HepG2 (cell line): ENCODE data around the gene PPM1H. TPM values are rescaled to one million over a fixed set of nuclear protein-coding genes. Genes with fewer than 3 reads are reported as not detected.

Experiments used
- ATAC-seq: fragments of 200-7000 bp; cut with Tn5 transposase; 3 replicates; pipeline ENCODE4 v1.9.1; 2020; ENCODE audit warnings: mild to moderate bottlenecking, moderate library complexity
- BruUV-seq: library from RNA; stranded (reverse); fragments of 400-500 nt; replicated peaks from 2 replicates; lab custom pipeline; 2021; lab: Mats Ljungman, UMichigan
- CTCF ChIA-PET: fragments of 300-600 bp; formaldehyde crosslinking; extraction: SDS; loops from one replicate; lab custom pipeline; 2021; ENCODE audit warnings: low total read pairs, inconsistent platforms, low intra/inter-chr PET ratio; lab: Yijun Ruan, JAX
- POLR2A ChIA-PET: fragments of 350-600 bp; sonication (Branson Sonifier 250); formaldehyde crosslinking; loops from one replicate; lab custom pipeline; 2020; ENCODE audit warnings: antibody characterized with exemption, inconsistent platforms; lab: Yijun Ruan, JAX
- DNase-seq: peaks from one replicate; pipeline ENCODE4 v3.0.0-alpha.2; 2015; ENCODE audit warnings: low spot score
- FAIRE-seq: peaks from 3 replicates; lab custom pipeline; 2011; peaks lifted over from hg19 to GRCh38; lab: Jason Lieb, UNC
- H2AFZ ChIP-seq: one replicate; pipeline ENCODE4 v1.6.1; 2011; ENCODE audit warnings: low read length, inconsistent platforms
- H3K27ac ChIP-seq: fragments of 300-600 bp; 3 replicates; pipeline ENCODE4 v1.8.0; 2011; ENCODE audit warnings: mixed run types, mild to moderate bottlenecking, mixed read lengths, low read length, inconsistent platforms; ENCODE audit not compliant: insufficient read depth; ENCODE audit errors: extremely low read length
- H3K27me3 ChIP-seq, 2 experiments: fragments of 200-600 bp in 1 of 2; 2 replicates in 1 of 2; 3 replicates in 1 of 2; pipeline versions ENCODE4 v1.6.0 to v1.8.0; 2011; ENCODE audit warnings: low read length in 2 of 2, mild to moderate bottlenecking in 2 of 2, moderate library complexity in 2 of 2, inconsistent platforms in 1 of 2; ENCODE audit not compliant: insufficient read depth in 2 of 2, control insufficient read depth in 1 of 2
- H3K36me3 ChIP-seq, 2 experiments: fragments of 200-600 bp in 1 of 2; replicated peaks in 1 of 2; 2 replicates in 1 of 2; 3 replicates in 1 of 2; pipeline versions ENCODE4 v1.5.1 to v1.8.0; 2011; ENCODE audit warnings: low read length in 2 of 2, inconsistent platforms in 1 of 2; ENCODE audit not compliant: insufficient read depth in 2 of 2, control insufficient read depth in 1 of 2
- H3K4me1 ChIP-seq: 2 replicates; pipeline ENCODE4 v1.5.1; 2012; ENCODE audit warnings: low read length, inconsistent platforms; ENCODE audit not compliant: insufficient read depth
- H3K4me2 ChIP-seq: 2 replicates; pipeline ENCODE4 v1.6.0; 2011; ENCODE audit warnings: low read depth, low read length, inconsistent platforms
- H3K4me3 ChIP-seq, 3 experiments: fragments of 200-600 bp in 1 of 3; sonication (generic), shearing (Covaris generic) in 1 of 3; replicated peaks in 1 of 3; 2 replicates each; pipeline ENCODE4 v1.5.1; 2011 to 2016; ENCODE audit warnings: low read length in 3 of 3, inconsistent platforms in 2 of 3, low read depth in 2 of 3, mild to moderate bottlenecking in 2 of 3, control low read depth in 1 of 3, mixed read lengths in 1 of 3; ENCODE audit not compliant: insufficient read depth in 1 of 3
- H3K79me2 ChIP-seq: one replicate; pipeline ENCODE4 v1.6.1; 2011; ENCODE audit warnings: low read length, inconsistent platforms; ENCODE audit not compliant: insufficient read depth
- H3K9ac ChIP-seq: 2 replicates; pipeline ENCODE4 v1.6.0; 2011; ENCODE audit warnings: mild to moderate bottlenecking, low read depth, low read length, inconsistent platforms; ENCODE audit not compliant: insufficient read depth
- H3K9me3 ChIP-seq: 2 replicates; pipeline ENCODE4 v1.5.1; 2012; ENCODE audit warnings: mild to moderate bottlenecking, low read length
- H4K20me1 ChIP-seq: 2 replicates; pipeline ENCODE4 v1.6.0; 2011; ENCODE audit warnings: inconsistent platforms, mild to moderate bottlenecking, low read length, moderate library complexity; ENCODE audit not compliant: insufficient read depth
- KDM1A ChIP-seq: IDR thresholded peaks from 2 replicates; pipeline ENCODE4 v1.6.1; 2016; ENCODE audit warnings: missing compliant biosample characterization
- ZNF282 ChIP-seq: fragments of 450-650 bp; IDR thresholded peaks from 2 replicates; pipeline ENCODE4 v1.6.1; 2018; ENCODE audit not compliant: partially characterized antibody
- ZNF484 ChIP-seq: sonication (generic); formaldehyde crosslinking; IDR thresholded peaks from 2 replicates; pipeline ENCODE4 v1.5.1; 2020; ENCODE audit warnings: mild to moderate bottlenecking, low read depth, missing genetic modification reagents, borderline replicate concordance
- ZSCAN29 ChIP-seq: sonication (generic); formaldehyde crosslinking; conservative IDR thresholded peaks from 2 replicates; pipeline ENCODE4 v1.4.0; 2020; ENCODE audit warnings: mild to moderate bottlenecking, missing genetic modification reagents
- WGBS: methylation state at CpG from one replicate; pipeline ENCODE4 v1.1.6; 2017; ENCODE audit warnings: low lambda C conversion rate; 5-methylcytosine and 5-hydroxymethylcytosine counted together
- in situ Hi-C: cut with HindIII; loops from 2 replicates; pipeline ENCODE4 v1.10.0; 2017; ENCODE audit warnings: low pct_unique_long_range_greater_than_20kb; ENCODE audit not compliant: extremely low pct_ligation_motif_present
- intact Hi-C: fragments of 100-400 bp; cut with micrococcal nuclease; formaldehyde crosslinking; loops from one replicate; pipeline ENCODE4 v1.10.0; 2022; ENCODE audit not compliant: unreplicated experiment
- polyA plus RNA-seq, 8 experiments: library from polyadenylated mRNA; depleted of rRNA in 3 of 8; stranded (reverse) in 7 of 8; unstranded in 1 of 8; fragments of >200 nt; fragmentation: Illumina TruSeq in 4 of 8; extraction: Trizol in 4 of 8; gene quantifications; 2 replicates each; pipeline versions ENCODE4 v1.2.1 to v1.2.3, GENCODE V29; 2011 to 2016; ENCODE audit warnings: low read depth in 4 of 8, missing spikeins in 1 of 8, mixed read lengths in 1 of 8; ENCODE audit not compliant: insufficient read depth in 1 of 8
- total RNA-seq, 5 experiments: library from RNA; depleted of rRNA; stranded (reverse); fragments of >200 nt; fragmentation: Illumina TruSeq; extraction: Trizol; gene quantifications; 2 replicates each; pipeline ENCODE4 v1.2.3, GENCODE V29; 2016; ENCODE audit warnings: low read depth in 1 of 5
- TF ChIP-seq, protein P1 (sequence below): sonication (generic); formaldehyde crosslinking; IDR thresholded peaks from 2 replicates; pipeline ENCODE4 v1.5.1; 2020; ENCODE audit warnings: missing genetic modification reagents, mild to moderate bottlenecking, borderline replicate concordance
- TF ChIP-seq, protein P2 (sequence below): IDR thresholded peaks from 2 replicates; pipeline ENCODE4 v1.6.1; 2016
- TF ChIP-seq, protein P3 (sequence below): sonication (generic); formaldehyde crosslinking; IDR thresholded peaks from 2 replicates; pipeline ENCODE4 v1.4.0; 2020; ENCODE audit warnings: mild to moderate bottlenecking, missing genetic modification reagents
- TF ChIP-seq, protein P4 (sequence below): sonication (generic); formaldehyde crosslinking; IDR thresholded peaks from 2 replicates; pipeline ENCODE4 v1.4.0; 2020; ENCODE audit warnings: missing genetic modification reagents

PPM1H gene
- total and polyA plus RNA-seq, 2 of the 13 experiments (the other 11 are each of a cell fraction or from before 2014, with no cell fraction given) = 29.1 to 38.1 TPM

DNA sequence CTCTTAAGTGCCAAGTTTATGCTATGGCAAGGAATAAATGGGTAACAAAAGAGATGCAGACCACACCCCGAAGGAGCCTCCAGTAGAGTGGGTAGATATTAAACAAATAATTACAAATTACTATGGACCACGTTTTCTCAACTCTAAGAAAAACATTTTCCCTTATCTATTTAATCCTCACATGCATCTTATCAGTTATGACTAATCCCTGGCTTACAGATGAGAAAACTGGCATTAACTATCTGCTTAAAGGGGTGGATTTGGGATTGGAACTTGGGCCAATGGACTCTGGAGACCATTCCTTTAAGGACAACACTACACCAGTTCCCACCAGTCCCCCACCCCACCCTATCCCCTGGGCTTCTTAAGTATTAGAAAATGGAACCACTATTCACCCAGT lies 26.3 kb downstream of the PPM1H start:
- no peak for TF ChIP-seq ZNF484 (CRISPR knock-in tag)
- TF ChIP-seq KDM1A (CRISPR knock-in tag) = no peak
- TF ChIP-seq, protein P1, sequence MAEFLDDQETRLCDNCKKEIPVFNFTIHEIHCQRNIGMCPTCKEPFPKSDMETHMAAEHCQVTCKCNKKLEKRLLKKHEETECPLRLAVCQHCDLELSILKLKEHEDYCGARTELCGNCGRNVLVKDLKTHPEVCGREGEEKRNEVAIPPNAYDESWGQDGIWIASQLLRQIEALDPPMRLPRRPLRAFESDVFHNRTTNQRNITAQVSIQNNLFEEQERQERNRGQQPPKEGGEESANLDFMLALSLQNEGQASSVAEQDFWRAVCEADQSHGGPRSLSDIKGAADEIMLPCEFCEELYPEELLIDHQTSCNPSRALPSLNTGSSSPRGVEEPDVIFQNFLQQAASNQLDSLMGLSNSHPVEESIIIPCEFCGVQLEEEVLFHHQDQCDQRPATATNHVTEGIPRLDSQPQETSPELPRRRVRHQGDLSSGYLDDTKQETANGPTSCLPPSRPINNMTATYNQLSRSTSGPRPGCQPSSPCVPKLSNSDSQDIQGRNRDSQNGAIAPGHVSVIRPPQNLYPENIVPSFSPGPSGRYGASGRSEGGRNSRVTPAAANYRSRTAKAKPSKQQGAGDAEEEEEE (CRISPR knock-in tag) = no peak
- TF ChIP-seq, protein P2, sequence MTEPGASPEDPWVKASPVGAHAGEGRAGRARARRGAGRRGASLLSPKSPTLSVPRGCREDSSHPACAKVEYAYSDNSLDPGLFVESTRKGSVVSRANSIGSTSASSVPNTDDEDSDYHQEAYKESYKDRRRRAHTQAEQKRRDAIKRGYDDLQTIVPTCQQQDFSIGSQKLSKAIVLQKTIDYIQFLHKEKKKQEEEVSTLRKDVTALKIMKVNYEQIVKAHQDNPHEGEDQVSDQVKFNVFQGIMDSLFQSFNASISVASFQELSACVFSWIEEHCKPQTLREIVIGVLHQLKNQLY (CRISPR knock-in tag) = no peak
- no peak for TF ChIP-seq ZNF282
- TF ChIP-seq ZSCAN29 (CRISPR knock-in tag) = no peak
- ATAC-seq (no peak), DNase-seq (no peak), FAIRE-seq (no peak)
- Histone ChIP-seq H4K20me1 (no peaks in the 10 kb centered on the region), H3K4me3 (no peak overlapping the region), H3K27ac (no peak overlapping the region), H3K9me3 (no peaks in the 10 kb centered on the region), H3K4me2 (no peak overlapping the region), H3K79me2 (peaks cover 82% of the 10 kb centered on the region), H2AFZ (no peak overlapping the region), H3K4me1 (peaks cover 27% of the 10 kb centered on the region), H3K27me3 (no peaks in the 10 kb centered on the region), H3K9ac (no peak overlapping the region), H3K36me3 (peaks cover 3 to 32% of the 10 kb centered on the region in 2 experiments)
- BruUV-seq = no TSS peak
- in situ Hi-C loops = no loop called here
- intact Hi-C loops = no loop called here
- CTCF ChIA-PET = no interaction called here
- POLR2A ChIA-PET = no interaction called here
- 93% methylated on average over 2 of the region's 2 CpGs for WGBS

DNA sequence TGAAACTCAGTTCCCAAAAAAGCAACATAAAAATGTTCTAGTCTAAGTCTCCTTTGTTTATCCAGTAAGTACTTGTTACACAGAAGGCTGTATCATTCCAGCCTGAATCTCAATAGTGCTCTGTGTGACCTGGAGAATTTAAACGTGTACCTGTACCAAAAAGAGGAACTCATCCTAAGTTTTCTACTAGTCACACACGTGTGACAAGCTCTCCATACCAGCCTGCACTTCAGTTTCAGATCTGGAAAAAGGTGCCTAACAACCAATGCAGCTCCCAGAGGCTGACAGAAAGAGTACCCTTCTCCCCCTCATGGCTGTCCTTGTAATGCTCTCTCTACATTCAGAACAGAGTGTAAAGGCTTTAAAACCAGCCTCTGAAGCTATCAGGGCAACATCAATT lies 27.4 kb downstream of the PPM1H start:
- intact Hi-C loops (no loop called here), in situ Hi-C loops (no loop called here)
- FAIRE-seq = no peak
- Histone ChIP-seq H2AFZ (no peak overlapping the region), H4K20me1 (no peaks in the 10 kb centered on the region), H3K4me2 (no peak overlapping the region), H3K4me1 (peaks cover 34% of the 10 kb centered on the region), H3K27me3 (no peaks in the 10 kb centered on the region), H3K9me3 (no peaks in the 10 kb centered on the region), H3K36me3 (peaks cover 3 to 32% of the 10 kb centered on the region in 2 experiments; a peak in 4 of 5 replicates), H3K4me3 (no peak overlapping the region), H3K27ac (no peak overlapping the region), H3K79me2 (peaks cover 86% of the 10 kb centered on the region), H3K9ac (no peak overlapping the region)
- ATAC-seq = no peak; the same call in 2 of the 3 replicates
- no peak for DNase-seq
- 75% methylated on average over 2 of the region's 2 CpGs for WGBS
- CTCF ChIA-PET = no interaction called here
- POLR2A ChIA-PET = interaction anchor here (1.6 kb wide), 1 partner anchor 27 kb away, joined by 4 read pairs; the partner anchor contains the start of gene PPM1H
- BruUV-seq = no TSS peak
- TF ChIP-seq, protein P3, sequence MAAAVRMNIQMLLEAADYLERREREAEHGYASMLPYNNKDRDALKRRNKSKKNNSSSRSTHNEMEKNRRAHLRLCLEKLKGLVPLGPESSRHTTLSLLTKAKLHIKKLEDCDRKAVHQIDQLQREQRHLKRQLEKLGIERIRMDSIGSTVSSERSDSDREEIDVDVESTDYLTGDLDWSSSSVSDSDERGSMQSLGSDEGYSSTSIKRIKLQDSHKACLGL (CRISPR knock-in tag) = no peak
- TF ChIP-seq, protein P4, sequence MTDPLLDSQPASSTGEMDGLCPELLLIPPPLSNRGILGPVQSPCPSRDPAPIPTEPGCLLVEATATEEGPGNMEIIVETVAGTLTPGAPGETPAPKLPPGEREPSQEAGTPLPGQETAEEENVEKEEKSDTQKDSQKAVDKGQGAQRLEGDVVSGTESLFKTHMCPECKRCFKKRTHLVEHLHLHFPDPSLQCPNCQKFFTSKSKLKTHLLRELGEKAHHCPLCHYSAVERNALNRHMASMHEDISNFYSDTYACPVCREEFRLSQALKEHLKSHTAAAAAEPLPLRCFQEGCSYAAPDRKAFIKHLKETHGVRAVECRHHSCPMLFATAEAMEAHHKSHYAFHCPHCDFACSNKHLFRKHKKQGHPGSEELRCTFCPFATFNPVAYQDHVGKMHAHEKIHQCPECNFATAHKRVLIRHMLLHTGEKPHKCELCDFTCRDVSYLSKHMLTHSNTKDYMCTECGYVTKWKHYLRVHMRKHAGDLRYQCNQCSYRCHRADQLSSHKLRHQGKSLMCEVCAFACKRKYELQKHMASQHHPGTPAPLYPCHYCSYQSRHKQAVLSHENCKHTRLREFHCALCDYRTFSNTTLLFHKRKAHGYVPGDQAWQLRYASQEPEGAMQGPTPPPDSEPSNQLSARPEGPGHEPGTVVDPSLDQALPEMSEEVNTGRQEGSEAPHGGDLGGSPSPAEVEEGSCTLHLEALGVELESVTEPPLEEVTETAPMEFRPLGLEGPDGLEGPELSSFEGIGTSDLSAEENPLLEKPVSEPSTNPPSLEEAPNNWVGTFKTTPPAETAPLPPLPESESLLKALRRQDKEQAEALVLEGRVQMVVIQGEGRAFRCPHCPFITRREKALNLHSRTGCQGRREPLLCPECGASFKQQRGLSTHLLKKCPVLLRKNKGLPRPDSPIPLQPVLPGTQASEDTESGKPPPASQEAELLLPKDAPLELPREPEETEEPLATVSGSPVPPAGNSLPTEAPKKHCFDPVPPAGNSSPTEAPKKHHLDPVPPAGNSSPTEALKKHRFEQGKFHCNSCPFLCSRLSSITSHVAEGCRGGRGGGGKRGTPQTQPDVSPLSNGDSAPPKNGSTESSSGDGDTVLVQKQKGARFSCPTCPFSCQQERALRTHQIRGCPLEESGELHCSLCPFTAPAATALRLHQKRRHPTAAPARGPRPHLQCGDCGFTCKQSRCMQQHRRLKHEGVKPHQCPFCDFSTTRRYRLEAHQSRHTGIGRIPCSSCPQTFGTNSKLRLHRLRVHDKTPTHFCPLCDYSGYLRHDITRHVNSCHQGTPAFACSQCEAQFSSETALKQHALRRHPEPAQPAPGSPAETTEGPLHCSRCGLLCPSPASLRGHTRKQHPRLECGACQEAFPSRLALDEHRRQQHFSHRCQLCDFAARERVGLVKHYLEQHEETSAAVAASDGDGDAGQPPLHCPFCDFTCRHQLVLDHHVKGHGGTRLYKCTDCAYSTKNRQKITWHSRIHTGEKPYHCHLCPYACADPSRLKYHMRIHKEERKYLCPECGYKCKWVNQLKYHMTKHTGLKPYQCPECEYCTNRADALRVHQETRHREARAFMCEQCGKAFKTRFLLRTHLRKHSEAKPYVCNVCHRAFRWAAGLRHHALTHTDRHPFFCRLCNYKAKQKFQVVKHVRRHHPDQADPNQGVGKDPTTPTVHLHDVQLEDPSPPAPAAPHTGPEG (CRISPR knock-in tag) = no peak
